ENCODE measurements around the gene AAK1.

AAK1 gene

DNA sequence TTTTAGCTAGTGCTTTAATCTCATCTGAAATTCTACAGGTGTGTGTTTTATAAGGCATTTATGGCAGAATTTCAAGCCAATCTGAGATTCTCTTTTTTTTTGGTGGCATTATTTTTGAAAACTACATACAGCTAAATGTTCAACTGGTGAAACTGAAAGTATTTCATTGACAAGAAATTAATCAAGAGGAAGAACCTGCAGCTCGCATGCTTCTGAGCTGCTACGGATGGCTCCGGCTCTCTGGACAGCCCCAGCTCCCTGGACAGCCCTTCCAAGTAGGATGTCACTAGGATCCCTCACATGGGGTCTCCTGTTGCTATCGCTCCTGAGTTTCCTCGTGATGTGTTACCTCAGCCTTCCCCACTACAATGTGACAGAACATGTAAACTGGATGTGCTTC lies 46.4 kb downstream of the AAK1 start:
- Histone ChIP-seq H3K36me3 (ENCODE audit: low read length) (no peaks in the 10 kb centered on the region), H3K4me3 (ENCODE audit: insufficient read depth, low read length, poor library complexity, severe bottlenecking) (no peak overlapping the region), H3K9ac (ENCODE audit: low read length) (no peak overlapping the region), H4K20me1 (ENCODE audit: low read depth, low read length) (no peaks in the 10 kb centered on the region), H3K9me3 (ENCODE audit: insufficient read depth, low read length) (no peaks in the 10 kb centered on the region), H3K27ac (ENCODE audit: low read depth, low read length) (no peak overlapping the region), H2AFZ (ENCODE audit: low read depth, low read length, severe bottlenecking) (no peak overlapping the region), H3K4me2 (ENCODE audit: low read depth, low read length, poor library complexity, severe bottlenecking) (no peak overlapping the region), H3K9me2 (replicated peaks; ENCODE audit: insufficient read depth, low read length) (no peaks in the 10 kb centered on the region), H3K27me3 (ENCODE audit: low read length) (no peaks in the 10 kb centered on the region), H3F3A (ENCODE audit: insufficient read depth) (no peaks in the 10 kb centered on the region), H3K79me2 (ENCODE audit: insufficient read depth, low read length) (no peaks in the 10 kb centered on the region)
- TF ChIP-seq, protein P1, sequence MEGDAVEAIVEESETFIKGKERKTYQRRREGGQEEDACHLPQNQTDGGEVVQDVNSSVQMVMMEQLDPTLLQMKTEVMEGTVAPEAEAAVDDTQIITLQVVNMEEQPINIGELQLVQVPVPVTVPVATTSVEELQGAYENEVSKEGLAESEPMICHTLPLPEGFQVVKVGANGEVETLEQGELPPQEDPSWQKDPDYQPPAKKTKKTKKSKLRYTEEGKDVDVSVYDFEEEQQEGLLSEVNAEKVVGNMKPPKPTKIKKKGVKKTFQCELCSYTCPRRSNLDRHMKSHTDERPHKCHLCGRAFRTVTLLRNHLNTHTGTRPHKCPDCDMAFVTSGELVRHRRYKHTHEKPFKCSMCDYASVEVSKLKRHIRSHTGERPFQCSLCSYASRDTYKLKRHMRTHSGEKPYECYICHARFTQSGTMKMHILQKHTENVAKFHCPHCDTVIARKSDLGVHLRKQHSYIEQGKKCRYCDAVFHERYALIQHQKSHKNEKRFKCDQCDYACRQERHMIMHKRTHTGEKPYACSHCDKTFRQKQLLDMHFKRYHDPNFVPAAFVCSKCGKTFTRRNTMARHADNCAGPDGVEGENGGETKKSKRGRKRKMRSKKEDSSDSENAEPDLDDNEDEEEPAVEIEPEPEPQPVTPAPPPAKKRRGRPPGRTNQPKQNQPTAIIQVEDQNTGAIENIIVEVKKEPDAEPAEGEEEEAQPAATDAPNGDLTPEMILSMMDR (IDR thresholded peaks at IDR 0.05; ENCODE audit: insufficient read depth, low read length, poor library complexity, severe bottlenecking), result no peak
- no peak for TF ChIP-seq EZH2phosphoT487 (conservative IDR thresholded peaks at IDR 0.05; ENCODE audit: low read length)

DNA sequence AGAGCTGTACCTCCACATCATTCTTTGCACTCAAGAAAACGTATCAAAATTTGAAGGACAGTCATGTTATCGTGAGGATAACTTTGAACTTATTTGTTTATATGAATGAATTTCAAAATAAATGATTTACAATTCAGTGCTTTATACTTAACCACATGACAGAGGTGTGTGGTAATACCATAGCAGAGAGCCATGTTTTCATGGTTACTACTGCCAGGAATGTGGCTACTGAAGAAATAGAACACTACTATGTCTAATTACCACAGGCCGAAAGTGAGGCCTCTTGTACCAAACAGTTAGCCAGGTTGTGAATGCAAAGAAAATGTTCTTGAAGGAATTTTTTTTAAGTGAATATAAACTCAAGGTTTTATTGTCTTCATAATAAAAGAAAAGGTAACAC lies 49.2 kb downstream of the AAK1 start:
- TF ChIP-seq, protein P1 (IDR thresholded peaks at IDR 0.05; ENCODE audit: insufficient read depth, low read length, poor library complexity, severe bottlenecking), result no peak
- TF ChIP-seq EZH2phosphoT487 (conservative IDR thresholded peaks at IDR 0.05; ENCODE audit: low read length), result no peak
- no peaks in the 10 kb centered on the region for H3F3A ChIP-seq (ENCODE audit: insufficient read depth)
- H3K9me2 ChIP-seq (replicated peaks; ENCODE audit: insufficient read depth, low read length), result no peaks in the 10 kb centered on the region
- no peak overlapping the region for H3K27ac ChIP-seq (ENCODE audit: low read depth, low read length)
- H2AFZ ChIP-seq (ENCODE audit: low read depth, low read length, severe bottlenecking), result no peak overlapping the region
- no peak overlapping the region for H3K4me3 ChIP-seq (ENCODE audit: insufficient read depth, low read length, poor library complexity, severe bottlenecking)
- no peaks in the 10 kb centered on the region for H3K79me2 ChIP-seq (ENCODE audit: insufficient read depth, low read length)
- no peaks in the 10 kb centered on the region for H3K36me3 ChIP-seq (ENCODE audit: low read length)
- H3K4me2 ChIP-seq (ENCODE audit: low read depth, low read length, poor library complexity, severe bottlenecking), result no peak overlapping the region
- H3K9me3 ChIP-seq (ENCODE audit: insufficient read depth, low read length), result no peaks in the 10 kb centered on the region
- no peaks in the 10 kb centered on the region for H4K20me1 ChIP-seq (ENCODE audit: low read depth, low read length)
- no peaks in the 10 kb centered on the region for H3K27me3 ChIP-seq (ENCODE audit: low read length)
- no peak overlapping the region for H3K9ac ChIP-seq (ENCODE audit: low read length)

DNA sequence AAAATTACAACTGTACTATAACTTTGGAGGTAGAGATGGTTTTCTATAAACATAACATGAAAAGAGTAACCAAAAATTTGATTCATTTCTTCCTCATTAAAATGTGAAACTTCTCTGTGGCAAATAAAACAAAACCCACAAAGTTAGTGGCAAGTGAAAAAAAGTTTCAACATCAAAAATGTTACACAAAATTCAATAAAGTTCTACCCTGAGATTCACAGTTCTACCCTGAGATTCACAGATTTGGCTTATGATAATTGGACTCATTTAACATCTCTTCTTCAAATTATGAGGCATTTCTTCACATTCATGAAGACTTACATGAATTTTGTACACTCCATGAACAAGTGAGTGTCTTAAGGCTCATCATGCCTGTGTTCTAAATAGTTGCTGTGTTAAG lies 51.0 kb downstream of the AAK1 start:
- no peak overlapping the region for H3K4me2 ChIP-seq (ENCODE audit: low read depth, low read length, poor library complexity, severe bottlenecking)
- H3K9me2 ChIP-seq (replicated peaks; ENCODE audit: insufficient read depth, low read length), result no peaks in the 10 kb centered on the region
- no peaks in the 10 kb centered on the region for H3K27me3 ChIP-seq (ENCODE audit: low read length)
- H2AFZ ChIP-seq (ENCODE audit: low read depth, low read length, severe bottlenecking), result no peak overlapping the region
- no peak for TF ChIP-seq EZH2phosphoT487 (conservative IDR thresholded peaks at IDR 0.05; ENCODE audit: low read length)
- TF ChIP-seq, protein P1 (IDR thresholded peaks at IDR 0.05; ENCODE audit: insufficient read depth, low read length, poor library complexity, severe bottlenecking), result no peak
- H4K20me1 ChIP-seq (ENCODE audit: low read depth, low read length), result no peaks in the 10 kb centered on the region
- H3K36me3 ChIP-seq (ENCODE audit: low read length), result no peaks in the 10 kb centered on the region
- no peak overlapping the region for H3K9ac ChIP-seq (ENCODE audit: low read length)
- H3K27ac ChIP-seq (ENCODE audit: low read depth, low read length), result no peak overlapping the region
- H3K79me2 ChIP-seq (ENCODE audit: insufficient read depth, low read length), result no peaks in the 10 kb centered on the region
- no peak overlapping the region for H3K4me3 ChIP-seq (ENCODE audit: insufficient read depth, low read length, poor library complexity, severe bottlenecking)
- no peaks in the 10 kb centered on the region for H3K9me3 ChIP-seq (ENCODE audit: insufficient read depth, low read length)
- H3F3A ChIP-seq (ENCODE audit: insufficient read depth), result no peaks in the 10 kb centered on the region
